HepG2 (cell line): ENCODE data around the gene CDK18. TPM values are rescaled to one million over a fixed set of nuclear protein-coding genes. Genes with fewer than 3 reads are reported as not detected.

Source experiments
- ATAC-seq: fragments of 200-7000 bp; cut with Tn5 transposase; 3 replicates; pipeline ENCODE4 v1.9.1; 2020; ENCODE audit warnings: mild to moderate bottlenecking, moderate library complexity
- BruUV-seq: library from RNA; stranded (reverse); fragments of 400-500 nt; replicated peaks from 2 replicates; lab custom pipeline; 2021; lab: Mats Ljungman, UMichigan
- CTCF ChIA-PET: fragments of 300-600 bp; formaldehyde crosslinking; extraction: SDS; loops from one replicate; lab custom pipeline; 2021; ENCODE audit warnings: low total read pairs, inconsistent platforms, low intra/inter-chr PET ratio; lab: Yijun Ruan, JAX
- POLR2A ChIA-PET: fragments of 350-600 bp; sonication (Branson Sonifier 250); formaldehyde crosslinking; loops from one replicate; lab custom pipeline; 2020; ENCODE audit warnings: antibody characterized with exemption, inconsistent platforms; lab: Yijun Ruan, JAX
- DNase-seq: peaks from one replicate; pipeline ENCODE4 v3.0.0-alpha.2; 2015; ENCODE audit warnings: low spot score
- FAIRE-seq: peaks from 3 replicates; lab custom pipeline; 2011; peaks lifted over from hg19 to GRCh38; lab: Jason Lieb, UNC
- H2AFZ ChIP-seq: one replicate; pipeline ENCODE4 v1.6.1; 2011; ENCODE audit warnings: low read length, inconsistent platforms
- H3K27ac ChIP-seq: fragments of 300-600 bp; 3 replicates; pipeline ENCODE4 v1.8.0; 2011; ENCODE audit warnings: mixed run types, mild to moderate bottlenecking, mixed read lengths, low read length, inconsistent platforms; ENCODE audit not compliant: insufficient read depth; ENCODE audit errors: extremely low read length
- H3K27me3 ChIP-seq, 2 experiments: fragments of 200-600 bp in 1 of 2; 2 replicates in 1 of 2; 3 replicates in 1 of 2; pipeline versions ENCODE4 v1.6.0 to v1.8.0; 2011; ENCODE audit warnings: low read length in 2 of 2, mild to moderate bottlenecking in 2 of 2, moderate library complexity in 2 of 2, inconsistent platforms in 1 of 2; ENCODE audit not compliant: insufficient read depth in 2 of 2, control insufficient read depth in 1 of 2
- H3K36me3 ChIP-seq, 2 experiments: fragments of 200-600 bp in 1 of 2; replicated peaks in 1 of 2; 2 replicates in 1 of 2; 3 replicates in 1 of 2; pipeline versions ENCODE4 v1.5.1 to v1.8.0; 2011; ENCODE audit warnings: low read length in 2 of 2, inconsistent platforms in 1 of 2; ENCODE audit not compliant: insufficient read depth in 2 of 2, control insufficient read depth in 1 of 2
- H3K4me1 ChIP-seq: 2 replicates; pipeline ENCODE4 v1.5.1; 2012; ENCODE audit warnings: low read length, inconsistent platforms; ENCODE audit not compliant: insufficient read depth
- H3K4me2 ChIP-seq: 2 replicates; pipeline ENCODE4 v1.6.0; 2011; ENCODE audit warnings: low read depth, low read length, inconsistent platforms
- H3K4me3 ChIP-seq, 3 experiments: fragments of 200-600 bp in 1 of 3; sonication (generic), shearing (Covaris generic) in 1 of 3; replicated peaks in 1 of 3; 2 replicates each; pipeline ENCODE4 v1.5.1; 2011 to 2016; ENCODE audit warnings: low read length in 3 of 3, inconsistent platforms in 2 of 3, low read depth in 2 of 3, mild to moderate bottlenecking in 2 of 3, control low read depth in 1 of 3, mixed read lengths in 1 of 3; ENCODE audit not compliant: insufficient read depth in 1 of 3
- H3K79me2 ChIP-seq: one replicate; pipeline ENCODE4 v1.6.1; 2011; ENCODE audit warnings: low read length, inconsistent platforms; ENCODE audit not compliant: insufficient read depth
- H3K9ac ChIP-seq: 2 replicates; pipeline ENCODE4 v1.6.0; 2011; ENCODE audit warnings: mild to moderate bottlenecking, low read depth, low read length, inconsistent platforms; ENCODE audit not compliant: insufficient read depth
- H3K9me3 ChIP-seq: 2 replicates; pipeline ENCODE4 v1.5.1; 2012; ENCODE audit warnings: mild to moderate bottlenecking, low read length
- H4K20me1 ChIP-seq: 2 replicates; pipeline ENCODE4 v1.6.0; 2011; ENCODE audit warnings: inconsistent platforms, mild to moderate bottlenecking, low read length, moderate library complexity; ENCODE audit not compliant: insufficient read depth
- CBX2 ChIP-seq, 2 experiments: fragments of 200-600 bp in 1 of 2; sonication (generic); formaldehyde crosslinking in 1 of 2; IDR thresholded peaks; 2 replicates each; pipeline versions ENCODE4 v1.7.0 to v1.8.1; 2018 to 2022; ENCODE audit warnings: low read depth in 2 of 2, low read length in 1 of 2, mild to moderate bottlenecking in 1 of 2, missing genetic modification reagents in 1 of 2
- DNMT1 ChIP-seq: sonication (generic); formaldehyde crosslinking; IDR thresholded peaks from 2 replicates; pipeline ENCODE4 v1.5.1; 2020; ENCODE audit warnings: mild to moderate bottlenecking, missing genetic modification reagents
- FIP1L1 ChIP-seq: fragments of 200-400 bp; formaldehyde crosslinking; IDR thresholded peaks from 2 replicates; pipeline ENCODE4 v1.6.1; 2018; ENCODE audit warnings: low read depth, mild to moderate bottlenecking, low read length, moderate library complexity, borderline replicate concordance; ENCODE audit not compliant: insufficient read depth
- NFATC3 ChIP-seq: sonication (generic); formaldehyde crosslinking; IDR thresholded peaks from 2 replicates; pipeline ENCODE4 v1.5.1; 2020; ENCODE audit warnings: mild to moderate bottlenecking, missing genetic modification reagents
- PHF5A ChIP-seq: IDR thresholded peaks from one replicate; pipeline ENCODE4 v1.6.1; 2018; ENCODE audit warnings: low read depth, missing genetic modification reagents; ENCODE audit not compliant: unreplicated experiment
- SKIL ChIP-seq: sonication (generic); formaldehyde crosslinking; IDR thresholded peaks from 2 replicates; pipeline ENCODE4 v1.8.0; 2022; ENCODE audit warnings: missing genetic modification reagents, mild to moderate bottlenecking, moderate library complexity, borderline replicate concordance
- SPEN ChIP-seq: sonication (generic); formaldehyde crosslinking; IDR thresholded peaks from 2 replicates; pipeline ENCODE4 v1.5.1; 2020; ENCODE audit warnings: low read depth, mild to moderate bottlenecking, missing genetic modification reagents
- XRCC5 ChIP-seq: fragments of 200-400 bp; formaldehyde crosslinking; optimal IDR thresholded peaks from 2 replicates; pipeline ENCODE3; 2017; ENCODE audit warnings: mild to moderate bottlenecking, low read length
- ZNF7 ChIP-seq: IDR thresholded peaks from 2 replicates; pipeline ENCODE4 v1.6.1; 2016; ENCODE audit warnings: missing biosample characterization, missing genetic modification reagents
- ZSCAN29 ChIP-seq: sonication (generic); formaldehyde crosslinking; conservative IDR thresholded peaks from 2 replicates; pipeline ENCODE4 v1.4.0; 2020; ENCODE audit warnings: mild to moderate bottlenecking, missing genetic modification reagents
- ZUFSP ChIP-seq: sonication (generic); formaldehyde crosslinking; IDR thresholded peaks from 2 replicates; pipeline ENCODE4 v1.9.0; 2021; ENCODE audit warnings: missing genetic modification reagents, mild to moderate bottlenecking, borderline replicate concordance
- WGBS: methylation state at CpG from one replicate; pipeline ENCODE4 v1.1.6; 2017; ENCODE audit warnings: low lambda C conversion rate; 5-methylcytosine and 5-hydroxymethylcytosine counted together
- in situ Hi-C: cut with HindIII; loops from 2 replicates; pipeline ENCODE4 v1.10.0; 2017; ENCODE audit warnings: low pct_unique_long_range_greater_than_20kb; ENCODE audit not compliant: extremely low pct_ligation_motif_present
- intact Hi-C: fragments of 100-400 bp; cut with micrococcal nuclease; formaldehyde crosslinking; loops from one replicate; pipeline ENCODE4 v1.10.0; 2022; ENCODE audit not compliant: unreplicated experiment
- polyA plus RNA-seq, 8 experiments: library from polyadenylated mRNA; depleted of rRNA in 3 of 8; stranded (reverse) in 7 of 8; unstranded in 1 of 8; fragments of >200 nt; fragmentation: Illumina TruSeq in 4 of 8; extraction: Trizol in 4 of 8; gene quantifications; 2 replicates each; pipeline versions ENCODE4 v1.2.1 to v1.2.3, GENCODE V29; 2011 to 2016; ENCODE audit warnings: low read depth in 4 of 8, missing spikeins in 1 of 8, mixed read lengths in 1 of 8; ENCODE audit not compliant: insufficient read depth in 1 of 8
- total RNA-seq, 5 experiments: library from RNA; depleted of rRNA; stranded (reverse); fragments of >200 nt; fragmentation: Illumina TruSeq; extraction: Trizol; gene quantifications; 2 replicates each; pipeline ENCODE4 v1.2.3, GENCODE V29; 2016; ENCODE audit warnings: low read depth in 1 of 5

CDK18 gene
- total and polyA plus RNA-seq, 2 of the 13 experiments (the other 11 are each of a cell fraction or from before 2014, with no cell fraction given), result 6.4 to 38.8 TPM

DNA sequence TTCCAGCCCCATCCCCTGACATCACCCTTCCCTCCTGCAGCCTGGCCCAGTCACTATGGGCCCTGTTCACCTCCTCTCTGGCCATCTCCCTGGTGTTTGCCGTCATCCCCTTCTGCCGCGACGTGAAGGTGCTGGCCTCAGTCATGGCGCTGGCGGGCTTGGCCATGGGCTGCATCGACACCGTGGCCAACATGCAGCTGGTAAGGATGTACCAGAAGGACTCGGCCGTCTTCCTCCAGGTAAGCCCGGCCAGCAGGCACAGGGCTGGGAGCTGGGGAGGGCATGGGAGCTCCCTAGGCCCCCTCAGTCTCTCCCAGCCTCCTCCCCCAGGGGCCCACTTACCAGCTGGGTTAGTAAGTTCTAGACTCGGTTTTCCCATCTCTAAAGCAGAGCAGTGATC is 75.2 kb downstream of the CDK18 start:
- Histone ChIP-seq H3K4me1 (peaks cover 30% of the 10 kb centered on the region), H3K79me2 (no peaks in the 10 kb centered on the region), H3K27ac (no peak overlapping the region), H3K4me3 (no peak overlapping the region), H3K4me2 (no peak overlapping the region), H3K36me3 (no peaks in the 10 kb centered on the region), H3K27me3 (peaks cover 15 to 73% of the 10 kb centered on the region in 2 experiments), H2AFZ (no peak overlapping the region), H4K20me1 (no peaks in the 10 kb centered on the region), H3K9me3 (no peaks in the 10 kb centered on the region), H3K9ac (no peak overlapping the region)
- CTCF ChIA-PET, result no interaction called here
- no peak for FAIRE-seq
- intact Hi-C loops (no loop called here), in situ Hi-C loops (loop anchor here (5.0 kb wide), 1 partner anchor 42 kb away; no protein-coding TSS in a partner anchor)
- DNase-seq, result no peak
- no peak for ATAC-seq
- POLR2A ChIA-PET, result no interaction called here
- TF ChIP-seq XRCC5 (no peak), DNMT1 (CRISPR knock-in tag) (no peak), PHF5A (no peak), CBX2 (IDR thresholded peaks at IDR 0.05; ENCODE audit: low read depth, low read length) (no peak), CBX2 (CRISPR knock-in tag; IDR thresholded peaks at IDR 0.05; ENCODE audit: low read depth) (no peak), SKIL (CRISPR knock-in tag) (no peak), ZSCAN29 (CRISPR knock-in tag) (no peak), FIP1L1 (no peak), SPEN (no peak), NFATC3 (no peak), ZUFSP (CRISPR knock-in tag) (no peak), ZNF7 (CRISPR knock-in tag) (no peak)
- WGBS, result 46% methylated on average over 8 of the region's 12 CpGs
- no TSS peak for BruUV-seq
